OCI-LY1 (cell line): ENCODE measurements around the gene NPFFR1.

Experiments used
- H2AFZ ChIP-seq: fragments of 200-600 bp; sonication (generic), shearing (Covaris generic); 2 replicates; pipeline ENCODE4 v1.6.0; 2014; ENCODE audit warnings: antibody characterized with exemption, mild to moderate bottlenecking, low read length
- H3F3A ChIP-seq: fragments of 200-600 bp; sonication (generic), shearing (Covaris generic); 2 replicates; pipeline ENCODE4 v1.6.0; 2014; ENCODE audit warnings: mild to moderate bottlenecking, antibody characterized with exemption, low read length, moderate library complexity; ENCODE audit not compliant: insufficient read depth
- H3K27ac ChIP-seq: fragments of 200-600 bp; sonication (generic); 2 replicates; pipeline ENCODE4 v1.5.1; 2014; ENCODE audit warnings: low read length, mixed run types, mild to moderate bottlenecking, low read depth; ENCODE audit not compliant: poor library complexity, severe bottlenecking
- H3K27me3 ChIP-seq: fragments of 200-600 bp; sonication (generic); 2 replicates; pipeline ENCODE4 v1.6.0; 2014; ENCODE audit warnings: antibody characterized with exemption, mild to moderate bottlenecking, low read length, moderate library complexity; ENCODE audit not compliant: insufficient read depth
- H3K36me3 ChIP-seq: fragments of 200-600 bp; sonication (generic); 2 replicates; pipeline ENCODE4 v1.6.1; 2014; ENCODE audit warnings: mild to moderate bottlenecking, antibody characterized with exemption, low read length, moderate library complexity, mixed read lengths; ENCODE audit not compliant: insufficient read depth
- H3K4me1 ChIP-seq: fragments of 200-600 bp; sonication (generic); 2 replicates; pipeline ENCODE4 v1.5.1; 2014; ENCODE audit warnings: mild to moderate bottlenecking, low read length, moderate library complexity; ENCODE audit not compliant: insufficient read depth, severe bottlenecking
- H3K4me2 ChIP-seq: fragments of 200-600 bp; sonication (generic), shearing (Covaris generic); 2 replicates; pipeline ENCODE4 v1.6.1; 2014; ENCODE audit warnings: low read length
- H3K4me3 ChIP-seq: fragments of 200-600 bp; sonication (generic); 2 replicates; pipeline ENCODE4 v1.5.1; 2014; ENCODE audit warnings: low read length, low read depth, mild to moderate bottlenecking, mixed read lengths; ENCODE audit not compliant: poor library complexity, severe bottlenecking
- H3K79me2 ChIP-seq: fragments of 200-600 bp; shearing (Covaris generic); 2 replicates; pipeline ENCODE4 v1.6.1; 2016; ENCODE audit warnings: mixed run types, low read length, mixed read lengths; ENCODE audit not compliant: insufficient read depth
- H3K9ac ChIP-seq: fragments of 200-600 bp; sonication (generic), shearing (Covaris generic); 2 replicates; pipeline ENCODE4 v1.6.1; 2014; ENCODE audit warnings: mild to moderate bottlenecking, low read length, mixed read lengths
- H3K9me2 ChIP-seq: fragments of 200-600 bp; sonication (generic), shearing (Covaris generic); 2 replicates; pipeline ENCODE4 v1.6.1; 2014; ENCODE audit warnings: low read depth, mild to moderate bottlenecking, low read length, mixed read lengths
- H3K9me3 ChIP-seq: fragments of 200-600 bp; shearing (Covaris generic); 2 replicates; pipeline ENCODE4 v1.6.1; 2014; ENCODE audit warnings: low read length, mixed read lengths
- H4K20me1 ChIP-seq: fragments of 200-600 bp; sonication (generic), shearing (Covaris generic); 2 replicates; pipeline ENCODE4 v1.6.0; 2016; ENCODE audit warnings: mild to moderate bottlenecking, low read length; ENCODE audit not compliant: insufficient read depth
- CTCF ChIP-seq: fragments of 200-600 bp; sonication (generic), shearing (Covaris generic); IDR thresholded peaks from 2 replicates; pipeline ENCODE4 v1.5.1; 2017; ENCODE audit warnings: mild to moderate bottlenecking, antibody characterized with exemption, low read length, moderate library complexity, mixed read lengths
- EZH2 ChIP-seq: fragments of 200-600 bp; sonication (generic), shearing (Covaris generic); IDR thresholded peaks from 2 replicates; pipeline ENCODE4 v1.8.0; 2017; ENCODE audit warnings: borderline replicate concordance, mixed run types, mild to moderate bottlenecking, antibody characterized with exemption, low read length, moderate library complexity, mixed read lengths

Gene NPFFR1

GRCh38 chr10:70328018-70328417 is 44.2 kb upstream of the NPFFR1 start:
- no peak overlapping the region for H3K4me2 ChIP-seq
- H3K4me1 ChIP-seq: peaks cover 17% of the 10 kb centered on the region
- no peak overlapping the region for H3K4me3 ChIP-seq
- no peak for TF ChIP-seq CTCF
- no peak for TF ChIP-seq EZH2
- H4K20me1 ChIP-seq: no peaks in the 10 kb centered on the region
- no peaks in the 10 kb centered on the region for H3K9me2 ChIP-seq
- H3K27me3 ChIP-seq: no peaks in the 10 kb centered on the region
- H3K9me3 ChIP-seq: no peaks in the 10 kb centered on the region
- no peaks in the 10 kb centered on the region for H3K79me2 ChIP-seq
- H3F3A ChIP-seq: no peaks in the 10 kb centered on the region
- H3K9ac ChIP-seq: no peak overlapping the region
- H3K27ac ChIP-seq: no peak overlapping the region
- peaks cover 2% of the 10 kb centered on the region; the same call in 1 of the 2 replicates for H3K36me3 ChIP-seq
- no peak overlapping the region for H2AFZ ChIP-seq

- H3K27me3 ChIP-seq: no peaks in the 10 kb centered on the region
- H3K9ac ChIP-seq: no peak overlapping the region
- H3K79me2 ChIP-seq: no peaks in the 10 kb centered on the region
- H3K4me3 ChIP-seq: no peak overlapping the region
- no peaks in the 10 kb centered on the region for H3F3A ChIP-seq
- no peak overlapping the region for H2AFZ ChIP-seq
- H4K20me1 ChIP-seq: no peaks in the 10 kb centered on the region
- no peak overlapping the region for H3K27ac ChIP-seq
- H3K9me3 ChIP-seq: no peaks in the 10 kb centered on the region
- H3K4me2 ChIP-seq: no peak overlapping the region
- TF ChIP-seq EZH2 (no peak), CTCF (no peak)
- no peaks in the 10 kb centered on the region for H3K4me1 ChIP-seq
- no peaks in the 10 kb centered on the region for H3K36me3 ChIP-seq
- H3K9me2 ChIP-seq: no peaks in the 10 kb centered on the region
These were observed 41.4 kb upstream of the NPFFR1 start for GRCh38 chr10:70324951-70325781.

- no peak overlapping the region for H2AFZ ChIP-seq
- no peaks in the 10 kb centered on the region for H3K79me2 ChIP-seq
- H3K9ac ChIP-seq: no peak overlapping the region
- TF ChIP-seq EZH2 (no peak), CTCF (no peak)
- no peaks in the 10 kb centered on the region for H3K4me1 ChIP-seq
- no peak overlapping the region for H3K4me2 ChIP-seq
- H3K27me3 ChIP-seq: no peaks in the 10 kb centered on the region
- no peaks in the 10 kb centered on the region for H3K36me3 ChIP-seq
- H3F3A ChIP-seq: no peaks in the 10 kb centered on the region
- no peaks in the 10 kb centered on the region for H3K9me2 ChIP-seq
- H3K27ac ChIP-seq: no peak overlapping the region
- no peak overlapping the region for H3K4me3 ChIP-seq
- no peaks in the 10 kb centered on the region for H4K20me1 ChIP-seq
- no peaks in the 10 kb centered on the region for H3K9me3 ChIP-seq
These were observed 40.6 kb upstream of the NPFFR1 start for GRCh38 chr10:70324339-70324861.
